22Rv1 (cell line): ENCODE data around the gene CNPY4.
A peak's percentile ranks its signal among the peaks of the same experiment; 100 is the strongest.

Experiments used
- H3K27ac ChIP-seq: fragments of 450-650 bp; 2 replicates; pipeline ENCODE4 v1.5.1; 2017
- ZFX ChIP-seq: fragments of 450-650 bp; IDR thresholded peaks from 2 replicates; pipeline ENCODE4 v1.6.1; 2017; ENCODE audit warnings: antibody characterized with exemption, borderline replicate concordance
- TF ChIP-seq, protein P1 (sequence below): fragments of 450-650 bp; IDR thresholded peaks from 2 replicates; pipeline ENCODE4 v1.5.1; 2017; ENCODE audit warnings: mild to moderate bottlenecking

CNPY4 gene

DNA sequence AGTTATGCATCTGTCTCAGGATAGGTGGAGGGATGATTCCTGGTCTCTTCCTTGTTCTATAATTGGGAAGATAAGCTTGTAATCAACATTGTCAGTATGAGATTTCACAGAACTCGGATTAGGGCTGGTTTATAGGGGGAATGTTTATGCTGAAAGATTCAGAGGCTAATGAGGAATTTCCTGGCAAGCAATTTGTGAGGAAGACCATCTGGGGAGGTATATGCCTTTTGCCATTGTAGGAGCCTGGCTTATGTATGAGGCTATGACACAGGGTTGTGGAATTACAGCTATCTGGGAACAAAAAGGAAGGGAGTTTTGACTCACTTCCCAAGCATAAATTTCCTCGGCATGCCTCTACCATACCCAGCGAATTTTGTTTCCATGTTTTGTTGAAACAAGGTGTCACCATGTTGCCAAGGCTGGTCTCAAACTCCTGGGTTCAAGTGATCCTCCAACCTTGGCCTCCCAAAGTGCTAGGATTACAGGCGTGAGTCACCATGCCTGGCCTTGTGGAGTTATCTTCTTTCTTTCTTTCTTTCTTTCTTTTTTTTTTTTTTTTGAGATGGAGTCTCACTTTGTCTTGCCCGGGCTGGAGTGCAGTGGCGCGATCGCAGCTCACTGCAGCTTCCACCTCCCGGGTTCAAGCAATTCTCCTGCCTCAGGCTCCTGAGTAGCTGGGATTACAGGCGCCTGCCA is 32.2 kb upstream of the CNPY4 start:
- TF ChIP-seq, protein P1, sequence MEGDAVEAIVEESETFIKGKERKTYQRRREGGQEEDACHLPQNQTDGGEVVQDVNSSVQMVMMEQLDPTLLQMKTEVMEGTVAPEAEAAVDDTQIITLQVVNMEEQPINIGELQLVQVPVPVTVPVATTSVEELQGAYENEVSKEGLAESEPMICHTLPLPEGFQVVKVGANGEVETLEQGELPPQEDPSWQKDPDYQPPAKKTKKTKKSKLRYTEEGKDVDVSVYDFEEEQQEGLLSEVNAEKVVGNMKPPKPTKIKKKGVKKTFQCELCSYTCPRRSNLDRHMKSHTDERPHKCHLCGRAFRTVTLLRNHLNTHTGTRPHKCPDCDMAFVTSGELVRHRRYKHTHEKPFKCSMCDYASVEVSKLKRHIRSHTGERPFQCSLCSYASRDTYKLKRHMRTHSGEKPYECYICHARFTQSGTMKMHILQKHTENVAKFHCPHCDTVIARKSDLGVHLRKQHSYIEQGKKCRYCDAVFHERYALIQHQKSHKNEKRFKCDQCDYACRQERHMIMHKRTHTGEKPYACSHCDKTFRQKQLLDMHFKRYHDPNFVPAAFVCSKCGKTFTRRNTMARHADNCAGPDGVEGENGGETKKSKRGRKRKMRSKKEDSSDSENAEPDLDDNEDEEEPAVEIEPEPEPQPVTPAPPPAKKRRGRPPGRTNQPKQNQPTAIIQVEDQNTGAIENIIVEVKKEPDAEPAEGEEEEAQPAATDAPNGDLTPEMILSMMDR = no peak
- no peak for TF ChIP-seq ZFX
- H3K27ac ChIP-seq = no peak overlapping the region

DNA sequence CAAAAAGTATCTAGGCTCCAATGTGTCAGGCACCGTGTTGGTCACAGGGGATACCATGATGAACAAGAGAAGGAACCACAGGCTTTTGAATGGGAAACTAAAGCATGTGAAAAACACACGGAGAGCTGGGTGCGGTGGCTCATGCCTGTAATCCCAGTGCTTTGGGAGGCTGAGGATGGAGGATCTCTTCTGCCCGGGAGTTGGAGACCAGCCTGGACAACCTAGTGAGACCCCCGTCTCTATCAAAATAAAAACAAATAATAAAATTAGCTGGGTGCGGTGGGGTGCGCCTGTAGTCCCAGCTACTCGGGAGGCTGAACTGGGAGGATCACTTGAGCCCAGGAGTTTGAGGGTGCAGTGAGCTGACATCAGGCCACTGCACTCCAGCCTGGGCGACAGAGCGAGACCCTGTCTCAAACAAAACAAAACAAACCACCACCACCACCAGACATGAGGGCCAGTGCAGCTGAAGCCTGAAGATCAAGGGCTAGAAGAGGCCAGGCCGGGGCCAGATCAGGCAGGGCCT is 31.3 kb upstream of the CNPY4 start:
- TF ChIP-seq, protein P1 = no peak
- no peak for TF ChIP-seq ZFX
- H3K27ac ChIP-seq = peak overlapping the region; percentile 82

DNA sequence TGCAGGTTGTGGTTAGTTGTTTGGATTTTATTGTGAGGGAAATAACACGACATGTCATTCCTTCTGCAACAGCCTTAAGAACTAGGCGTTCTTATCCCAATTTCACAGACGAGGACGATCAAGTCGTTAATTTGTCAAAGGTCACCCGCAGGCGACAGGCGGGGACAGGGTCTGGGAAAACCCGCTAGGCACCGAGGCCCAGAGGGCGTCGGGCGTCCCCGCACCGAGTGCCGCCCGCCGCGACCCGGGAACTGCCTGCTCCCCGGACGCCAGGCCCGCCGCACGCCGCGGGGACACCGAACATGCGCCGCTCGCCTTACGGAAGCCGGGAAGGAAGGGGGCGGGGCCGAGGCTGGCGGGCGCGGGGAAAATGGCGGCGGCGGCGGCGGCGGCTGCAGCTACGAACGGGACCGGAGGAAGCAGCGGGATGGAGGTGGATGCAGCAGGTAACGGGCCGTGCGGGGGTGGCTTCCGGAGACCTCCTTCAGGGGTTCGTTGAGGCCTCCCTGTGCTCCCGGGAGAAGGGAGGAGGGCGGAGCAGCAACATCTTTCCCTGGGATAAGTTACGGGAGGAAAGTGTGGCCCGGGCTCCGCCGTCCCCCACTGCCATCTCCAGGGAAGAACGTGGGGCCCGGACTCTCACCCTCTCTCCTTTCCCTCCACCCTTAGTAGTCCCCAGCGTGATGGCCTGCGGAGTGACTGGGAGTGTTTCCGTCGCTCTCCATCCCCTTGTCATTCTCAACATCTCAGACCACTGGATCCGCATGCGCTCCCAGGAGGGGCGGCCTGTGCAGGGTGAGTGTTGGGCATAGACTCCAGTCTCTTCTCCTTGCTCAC is 30.6 kb upstream of the CNPY4 start, which contains the start of gene COPS6:
Gene COPS6 (plus strand): TSS at position 349 of the 837 bp plus-strand sequence. CDS start 22 bp downstream, at position 371.
- TF ChIP-seq, protein P1 = no peak
- no peak for TF ChIP-seq ZFX
- H3K27ac ChIP-seq = peak within 1 kb of the TSS; percentile 82

DNA sequence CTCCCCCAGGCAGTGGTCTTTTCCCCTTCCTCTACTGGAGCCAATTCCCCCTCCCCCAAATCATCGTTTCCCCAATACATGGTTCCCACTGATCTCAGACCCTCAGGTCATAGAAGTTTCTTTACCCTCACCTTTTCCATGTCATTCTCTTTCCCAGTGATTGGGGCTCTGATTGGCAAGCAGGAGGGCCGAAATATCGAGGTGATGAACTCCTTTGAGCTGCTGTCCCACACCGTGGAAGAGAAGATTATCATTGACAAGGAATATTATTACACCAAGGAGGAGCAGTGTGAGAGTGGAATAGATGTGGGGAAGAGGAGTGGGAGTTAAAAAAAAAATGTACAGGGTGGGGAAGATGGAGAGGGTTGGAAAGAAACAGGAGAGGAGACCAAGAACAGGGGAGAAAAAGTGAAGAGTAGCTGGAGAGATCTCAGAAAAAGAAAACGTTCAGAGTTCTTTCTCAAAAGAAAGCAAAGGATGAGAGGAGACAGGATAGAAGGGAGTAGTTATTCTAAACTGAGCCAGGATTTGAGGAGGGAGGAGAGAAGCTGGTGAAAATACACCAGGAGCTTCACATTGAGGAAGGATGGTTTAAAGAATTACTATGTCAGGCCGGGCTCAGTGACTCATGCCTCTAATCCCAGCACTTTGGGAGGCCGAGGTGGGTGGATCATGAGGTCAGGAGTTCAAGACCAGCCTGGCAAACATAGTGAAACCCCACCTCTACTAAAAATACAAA is 29.8 kb upstream of the CNPY4 start:
- TF ChIP-seq ZFX = no peak
- H3K27ac ChIP-seq = peak overlapping the region; percentile 82

DNA sequence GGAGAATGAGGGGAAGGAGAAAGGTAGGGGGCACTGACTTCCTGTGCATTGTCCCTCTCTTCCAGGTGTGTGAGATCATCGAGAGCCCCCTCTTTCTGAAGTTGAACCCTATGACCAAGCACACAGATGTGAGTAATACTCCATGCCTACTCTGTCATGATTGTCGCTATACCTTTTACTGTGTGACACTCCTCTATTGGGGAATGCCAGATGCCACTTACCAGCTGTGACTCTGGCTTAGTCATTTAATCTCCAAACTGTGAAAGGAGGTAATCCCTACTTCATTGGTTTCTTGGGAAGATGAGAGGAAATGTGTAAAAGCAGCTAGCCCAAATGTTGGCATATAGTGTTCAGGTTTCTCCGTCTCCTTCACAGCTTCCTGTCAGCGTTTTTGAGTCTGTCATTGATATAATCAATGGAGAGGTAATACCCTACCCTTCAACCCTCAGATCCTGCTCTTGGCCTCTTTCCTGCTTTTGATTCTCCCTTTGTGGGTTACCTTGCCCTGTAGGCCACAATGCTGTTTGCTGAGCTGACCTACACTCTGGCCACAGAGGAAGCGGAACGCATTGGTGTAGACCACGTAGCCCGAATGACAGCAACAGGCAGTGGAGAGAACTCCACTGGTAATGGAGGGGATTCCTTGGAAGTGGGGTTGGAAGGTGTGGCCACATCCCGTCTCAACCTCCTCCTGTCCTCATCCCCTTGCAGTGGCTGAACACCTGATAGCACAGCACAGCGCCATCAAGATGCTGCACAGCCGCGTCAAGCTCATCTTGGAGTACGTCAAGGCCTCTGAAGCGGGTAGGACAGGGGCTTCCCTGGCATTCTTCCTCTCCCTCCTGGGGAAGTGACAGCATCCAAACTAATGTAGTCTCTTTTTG is 28.7 kb upstream of the CNPY4 start:
- peak overlapping the region; percentile 82 for H3K27ac ChIP-seq
- TF ChIP-seq, protein P1 = no peak
- no peak for TF ChIP-seq ZFX

DNA sequence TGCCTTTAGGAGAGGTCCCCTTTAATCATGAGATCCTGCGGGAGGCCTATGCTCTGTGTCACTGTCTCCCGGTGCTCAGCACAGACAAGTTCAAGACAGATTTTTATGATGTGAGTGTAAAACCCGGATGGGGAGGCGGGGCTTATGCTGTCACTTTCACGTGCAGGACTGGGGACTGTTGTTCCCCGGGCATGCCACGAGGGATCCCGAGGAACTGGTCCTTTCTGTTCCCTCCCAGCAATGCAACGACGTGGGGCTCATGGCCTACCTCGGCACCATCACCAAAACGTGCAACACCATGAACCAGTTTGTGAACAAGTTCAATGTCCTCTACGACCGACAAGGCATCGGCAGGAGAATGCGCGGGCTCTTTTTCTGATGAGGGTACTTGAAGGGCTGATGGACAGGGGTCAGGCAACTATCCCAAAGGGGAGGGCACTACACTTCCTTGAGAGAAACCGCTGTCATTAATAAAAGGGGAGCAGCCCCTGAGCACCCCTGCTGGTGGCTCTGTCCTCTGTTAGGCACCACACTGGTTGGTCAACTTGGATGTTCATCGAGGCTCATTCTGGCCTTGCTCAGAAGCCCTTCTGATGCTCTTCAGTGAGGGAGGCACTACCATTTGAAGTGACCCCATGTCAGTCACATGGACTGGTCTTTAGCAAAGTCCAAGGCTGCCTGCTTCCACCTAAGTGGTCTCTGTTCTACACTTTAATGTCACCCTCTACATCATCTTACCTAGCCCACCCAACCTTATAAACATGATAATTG is 27.8 kb upstream of the CNPY4 start:
- TF ChIP-seq, protein P1 = no peak; the same call in 1 of the 2 replicates
- peak overlapping the region; percentile 82 for H3K27ac ChIP-seq
